Retinal pigment epithelial cell (primary cell): ENCODE measurements around the gene MRPS7.

ENCODE experiments used
- DNase-seq: peaks from one replicate; pipeline ENCODE4 v3.0.0-alpha.2; 2010; ENCODE audit warnings: low read depth
- H3K4me3 ChIP-seq: 2 replicates; pipeline ENCODE4 v1.5.1; 2011; ENCODE audit warnings: mild to moderate bottlenecking, low read length, control low read depth, moderate library complexity
- CTCF ChIP-seq: conservative IDR thresholded peaks from 2 replicates; pipeline ENCODE4 v1.5.1; 2011; ENCODE audit warnings: low read depth, low read length, control low read depth, inconsistent platforms

MRPS7 gene

GRCh38 chr17:75301502-75302206 is 40.0 kb downstream of the MRPS7 start:
- DNase-seq = no peak
- no peak for TF ChIP-seq CTCF
- H3K4me3 ChIP-seq = no peak overlapping the region

GRCh38 chr17:75307957-75308731 is 46.5 kb downstream of the MRPS7 start:
- DNase-seq = no peak
- no peak for TF ChIP-seq CTCF
- no peak overlapping the region for H3K4me3 ChIP-seq

- H3K4me3 ChIP-seq = no peak overlapping the region
- no peak for TF ChIP-seq CTCF
- DNase-seq = no peak
Measured at GRCh38 chr17:75308732-75309629, 47.3 kb downstream of the MRPS7 start.

- DNase-seq = no peak
- no peak overlapping the region for H3K4me3 ChIP-seq
- no peak for TF ChIP-seq CTCF
Measured at GRCh38 chr17:75313941-75314551, 52.4 kb downstream of the MRPS7 start.

GRCh38 chr17:75315541-75316243 is 54.0 kb downstream of the MRPS7 start:
- no peak for TF ChIP-seq CTCF

More at GRCh38 chr17:75315541-75316243, 54.0 kb downstream of the MRPS7 start:
- no peak overlapping the region for H3K4me3 ChIP-seq
- DNase-seq = no peak
